ENCODE results near the gene AHRR. TPM values are rescaled to one million over a fixed set of nuclear protein-coding genes. Genes with fewer than 3 reads are reported as not detected.

AHRR gene
- total RNA-seq, 6 experiments from 2014 or later: 0.06 to 0.81 (median 0.43) TPM

DNA sequence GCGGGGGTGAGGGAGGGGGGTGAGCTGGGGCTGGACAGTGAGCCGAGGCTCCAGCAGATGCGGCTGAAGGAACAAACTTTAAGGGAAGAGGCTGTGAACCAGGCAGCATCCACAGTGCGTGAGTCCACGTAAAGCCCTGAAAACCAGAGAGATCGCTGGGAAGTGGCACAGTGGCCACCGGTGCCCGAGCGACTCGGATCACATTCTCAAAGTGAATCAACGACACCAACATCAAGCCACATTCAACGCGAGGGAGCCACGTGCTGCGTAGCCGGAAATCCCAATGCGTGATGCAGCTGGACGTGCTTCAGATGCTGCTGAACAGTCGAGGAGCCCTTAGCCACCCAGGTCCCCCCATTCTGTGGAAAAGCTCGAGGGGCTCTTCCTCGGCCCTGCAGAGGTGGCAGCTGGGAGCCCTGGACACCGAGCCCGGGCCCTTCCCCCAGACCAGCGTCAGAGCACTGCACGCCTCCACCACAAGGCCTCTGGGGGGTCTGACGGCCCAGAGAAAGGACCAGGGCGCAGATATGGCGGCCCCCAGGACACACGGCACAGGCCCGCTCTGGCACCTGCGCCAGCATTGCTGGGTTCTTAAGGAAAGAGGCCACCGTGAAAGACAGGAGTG is 67.8 kb downstream of the AHRR start:
- Histone ChIP-seq H3K4me1 (no peaks in the 10 kb centered on the region), H3K27me3 (no peaks in the 10 kb centered on the region), H3K4me3 (no peak overlapping the region), H3K36me3 (no peaks in the 10 kb centered on the region), H3K27ac (no peak overlapping the region), H3K9me3 (no peaks in the 10 kb centered on the region)
- no peak for TF ChIP-seq POLR2A (IDR thresholded peaks at IDR 0.05)
- TF ChIP-seq, protein P1, sequence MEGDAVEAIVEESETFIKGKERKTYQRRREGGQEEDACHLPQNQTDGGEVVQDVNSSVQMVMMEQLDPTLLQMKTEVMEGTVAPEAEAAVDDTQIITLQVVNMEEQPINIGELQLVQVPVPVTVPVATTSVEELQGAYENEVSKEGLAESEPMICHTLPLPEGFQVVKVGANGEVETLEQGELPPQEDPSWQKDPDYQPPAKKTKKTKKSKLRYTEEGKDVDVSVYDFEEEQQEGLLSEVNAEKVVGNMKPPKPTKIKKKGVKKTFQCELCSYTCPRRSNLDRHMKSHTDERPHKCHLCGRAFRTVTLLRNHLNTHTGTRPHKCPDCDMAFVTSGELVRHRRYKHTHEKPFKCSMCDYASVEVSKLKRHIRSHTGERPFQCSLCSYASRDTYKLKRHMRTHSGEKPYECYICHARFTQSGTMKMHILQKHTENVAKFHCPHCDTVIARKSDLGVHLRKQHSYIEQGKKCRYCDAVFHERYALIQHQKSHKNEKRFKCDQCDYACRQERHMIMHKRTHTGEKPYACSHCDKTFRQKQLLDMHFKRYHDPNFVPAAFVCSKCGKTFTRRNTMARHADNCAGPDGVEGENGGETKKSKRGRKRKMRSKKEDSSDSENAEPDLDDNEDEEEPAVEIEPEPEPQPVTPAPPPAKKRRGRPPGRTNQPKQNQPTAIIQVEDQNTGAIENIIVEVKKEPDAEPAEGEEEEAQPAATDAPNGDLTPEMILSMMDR (IDR thresholded peaks at IDR 0.05): no peak
- no peak for ATAC-seq
- DNase-seq: no peak
- WGBS (ENCODE audit: insufficient coverage, low coverage, low lambda C conversion rate, missing lambda C conversion rate): 64% methylated on average over 5 of the region's 32 CpGs
- intact Hi-C loops (cut with DNase I): no loop called here

DNA sequence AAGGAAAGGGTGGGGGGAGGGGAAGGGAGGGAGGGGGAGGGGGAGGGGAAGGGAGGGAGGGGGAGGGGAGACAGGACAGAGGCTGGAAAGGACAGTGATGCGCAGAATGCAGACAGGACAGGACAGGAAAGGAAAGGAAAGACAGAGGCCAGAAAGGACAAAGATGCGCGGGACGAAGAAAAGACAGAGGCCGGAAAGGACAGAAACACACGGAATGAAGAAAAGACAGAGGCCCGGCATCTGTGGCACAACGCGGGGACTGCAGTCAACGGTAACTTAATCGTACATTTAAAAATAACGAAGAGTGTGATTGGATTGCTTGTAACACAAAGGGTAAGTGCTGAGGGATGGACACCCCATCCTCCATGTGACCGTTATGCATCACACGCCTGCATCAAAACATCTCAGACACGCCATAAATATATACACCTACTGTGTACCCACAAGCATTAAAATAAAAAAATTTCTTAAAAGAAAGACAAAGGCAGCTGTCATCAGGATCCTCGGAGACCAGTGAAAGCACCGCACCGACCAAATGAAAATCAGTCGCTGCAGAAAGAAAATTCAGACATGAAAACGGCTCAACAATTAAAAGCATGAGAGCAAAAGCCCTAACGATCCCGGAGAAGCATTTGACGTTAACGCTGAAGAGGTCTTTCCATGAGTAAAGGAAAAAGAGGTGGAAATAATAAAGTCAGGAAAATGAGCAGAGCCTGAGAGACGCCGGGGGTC is 68.5 kb downstream of the AHRR start:
- H3K9me3 ChIP-seq: no peaks in the 10 kb centered on the region
- 82% methylated on average over 26 of the region's 26 CpGs for WGBS (ENCODE audit: insufficient coverage, low coverage, low lambda C conversion rate, missing lambda C conversion rate)
- TF ChIP-seq, protein P1 (IDR thresholded peaks at IDR 0.05): no peak
- no peak for TF ChIP-seq POLR2A (IDR thresholded peaks at IDR 0.05)
- DNase-seq (no peak), ATAC-seq (no peak)
- intact Hi-C loops (cut with DNase I): no loop called here
- H3K4me1 ChIP-seq: no peaks in the 10 kb centered on the region
- no peak overlapping the region for H3K4me3 ChIP-seq
- no peak overlapping the region for H3K27ac ChIP-seq
- no peaks in the 10 kb centered on the region for H3K27me3 ChIP-seq
- H3K36me3 ChIP-seq: no peaks in the 10 kb centered on the region

DNA sequence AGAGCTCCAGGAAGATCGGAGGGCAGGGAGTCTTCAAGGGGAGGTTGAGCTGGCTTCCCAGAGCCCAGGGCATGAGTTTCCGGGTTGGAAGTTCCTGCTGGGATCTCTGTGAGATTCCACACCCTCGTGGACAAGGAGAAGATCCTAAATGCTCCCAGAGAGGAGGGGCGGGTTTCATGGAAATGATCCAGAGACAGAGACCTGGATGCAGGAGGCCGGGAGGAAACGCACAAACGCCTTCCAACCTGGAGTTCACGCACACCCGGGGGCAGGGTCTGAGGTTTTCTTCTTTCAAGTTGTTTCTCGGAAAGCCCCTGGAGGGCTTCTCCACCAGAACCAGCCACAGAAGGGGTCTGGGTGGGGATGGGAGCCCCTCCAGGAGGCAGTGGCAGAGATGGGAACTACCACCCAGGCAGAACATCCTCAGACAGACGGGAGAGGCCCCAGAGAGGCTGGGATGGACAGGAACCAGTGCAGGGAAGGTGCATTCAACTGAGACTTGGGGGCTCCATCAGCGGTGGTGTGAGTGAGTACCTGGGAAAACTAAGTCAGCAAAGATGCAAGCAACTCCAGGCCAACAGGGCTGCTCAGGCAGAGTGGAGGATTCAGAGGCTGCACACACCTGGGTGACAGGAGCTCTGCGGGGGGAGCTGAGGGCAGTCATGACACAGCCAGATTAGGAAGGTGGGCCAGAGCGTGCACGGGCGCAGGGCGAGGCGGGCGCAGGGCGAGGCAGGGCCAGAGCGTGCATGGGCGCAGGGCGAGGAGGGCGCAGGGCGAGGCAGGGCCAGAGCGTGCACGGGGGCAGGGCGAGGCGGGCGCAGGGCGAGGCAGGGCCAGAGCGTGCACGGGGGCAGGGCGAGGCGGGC is 69.3 kb downstream of the AHRR start:
- ATAC-seq (peak in 2 of 4 donors; percentile 18 to 33), DNase-seq (no peak)
- Histone ChIP-seq H3K4me1 (no peaks in the 10 kb centered on the region), H3K4me3 (no peak overlapping the region), H3K9me3 (no peaks in the 10 kb centered on the region), H3K27ac (no peak overlapping the region), H3K36me3 (no peaks in the 10 kb centered on the region), H3K27me3 (no peaks in the 10 kb centered on the region)
- 66% methylated on average over 10 of the region's 35 CpGs for WGBS (ENCODE audit: insufficient coverage, low coverage, low lambda C conversion rate, missing lambda C conversion rate)
- no peak for TF ChIP-seq POLR2A (IDR thresholded peaks at IDR 0.05)
- TF ChIP-seq, protein P1 (IDR thresholded peaks at IDR 0.05): no peak
- intact Hi-C loops (cut with DNase I): no loop called here

DNA sequence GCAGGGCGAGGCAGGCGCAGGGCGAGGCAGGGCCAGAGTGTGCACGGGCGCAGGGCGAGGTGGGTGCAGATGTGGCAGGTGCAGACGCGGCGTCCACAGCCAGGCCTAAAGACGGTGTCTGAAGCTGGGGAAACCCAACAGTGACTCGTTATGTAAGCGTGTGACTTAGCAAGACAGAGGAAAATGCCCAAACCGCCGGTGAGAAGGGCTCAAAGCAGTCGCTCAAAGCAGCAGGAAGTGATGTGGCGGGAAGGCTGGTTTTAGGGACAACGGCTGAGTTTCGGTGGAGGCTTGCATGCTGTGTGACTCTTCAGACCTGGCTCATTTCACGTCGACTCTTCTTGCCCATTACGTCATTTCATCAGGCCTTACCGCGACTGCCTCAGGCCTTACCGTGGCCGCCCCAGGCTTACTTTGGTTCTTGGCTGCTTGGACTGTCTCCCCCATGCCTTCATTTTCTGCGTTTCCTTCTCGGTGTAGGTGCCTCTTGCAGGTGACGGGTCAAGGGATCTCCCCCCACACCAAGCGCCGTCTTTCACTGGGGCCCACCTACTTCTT is 71.0 kb downstream of the AHRR start:
- H3K9me3 ChIP-seq: no peaks in the 10 kb centered on the region
- H3K4me1 ChIP-seq: no peaks in the 10 kb centered on the region
- no peak overlapping the region for H3K4me3 ChIP-seq
- no peak overlapping the region for H3K27ac ChIP-seq
- TF ChIP-seq, protein P1 (IDR thresholded peaks at IDR 0.05): no peak
- TF ChIP-seq POLR2A (IDR thresholded peaks at IDR 0.05): no peak
- intact Hi-C loops (cut with DNase I): no loop called here
- H3K36me3 ChIP-seq: no peaks in the 10 kb centered on the region
- H3K27me3 ChIP-seq: no peaks in the 10 kb centered on the region
- WGBS (ENCODE audit: insufficient coverage, low coverage, low lambda C conversion rate, missing lambda C conversion rate): 68% methylated on average over 6 of the region's 30 CpGs
- no peak for ATAC-seq
- no peak for DNase-seq
